ENCODE results near the gene NDUFV1. TPM values are rescaled to one million over a fixed set of nuclear protein-coding genes. Genes with fewer than 3 reads are reported as not detected.
"Not testable (repeated sequence)": the region's sequence is repeated elsewhere in the genome, so short reads cannot be mapped to it uniquely, and the experiment has no call there.

Gene NDUFV1
- total RNA-seq, 6 experiments from 2014 or later = 151 to 214 (median 163) TPM

GRCh38 chr11:67659651-67660165 is 53.0 kb downstream of the NDUFV1 start:
- H3K27ac ChIP-seq; H3K27me3 ChIP-seq; DNase-seq; H3K9me3 ChIP-seq; H3K4me3 ChIP-seq; H3K4me1 ChIP-seq; ATAC-seq; H3K36me3 ChIP-seq; intact Hi-C loops (cut with DNase I): not testable (repeated sequence)
- WGBS (ENCODE audit: insufficient coverage, low coverage, low lambda C conversion rate, missing lambda C conversion rate) = 50% methylated on average over 5 of the region's 5 CpGs
- TF ChIP-seq CTCF (IDR thresholded peaks at IDR 0.05) = peak in 1 of 4 donors; percentile 4

DNA sequence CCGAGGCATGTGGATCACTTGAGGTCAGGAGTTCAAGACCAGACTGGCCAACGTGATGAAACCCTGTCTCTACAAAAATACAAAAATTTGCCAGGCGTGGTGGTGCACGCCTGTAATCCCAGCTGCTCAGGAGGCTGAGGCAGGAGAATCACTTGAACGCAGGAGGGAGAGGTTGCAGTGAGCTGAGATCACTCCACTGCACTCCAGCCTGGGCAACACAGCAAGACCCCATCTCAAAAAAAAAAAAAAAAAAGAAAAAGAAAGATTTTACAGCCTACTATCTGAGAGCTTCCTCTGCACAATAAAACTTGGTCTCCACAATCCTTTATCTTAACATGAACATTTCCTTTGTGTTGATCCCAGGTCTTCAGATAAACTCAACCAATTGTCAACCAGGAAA is 54.0 kb downstream of the NDUFV1 start:
- H3K36me3 ChIP-seq; H3K4me1 ChIP-seq; DNase-seq; H3K27me3 ChIP-seq; H3K9me3 ChIP-seq; intact Hi-C loops (cut with DNase I); H3K4me3 ChIP-seq; ATAC-seq; H3K27ac ChIP-seq: not testable (repeated sequence)
- 15% methylated on average over 2 of the region's 5 CpGs for WGBS (ENCODE audit: insufficient coverage, low coverage, low lambda C conversion rate, missing lambda C conversion rate)

Small RNAs within 50 kb of the gene (small RNA-seq; reads per million reads assigned to genes)
- 0 reads per million in 2 experiments for gene AP003385.3

Other genes starting within 250 kb of the NDUFV1 start
- gene CLCF1, start 233.3 kb upstream of the NDUFV1 start, total RNA-seq = 1 to 10 TPM in 3 of 6 experiments, under 1 TPM in 3; 0.44 to 3.8 (median 1.3) TPM
- gene RAD9A, start 214.9 kb upstream of the NDUFV1 start, total RNA-seq = 10 to 100 TPM in 2 of 6 experiments, 1 to 10 TPM in 4; 5.3 to 13.2 (median 6.2) TPM
- gene PPP1CA, start 205.1 kb upstream of the NDUFV1 start, total RNA-seq = 100 to 1,000 TPM in 2 of 6 experiments, 10 to 100 TPM in 4; 64.2 to 102 (median 71.1) TPM
- 1 to 10 TPM in 5 of 6 experiments, under 1 TPM in 1; 0.73 to 2.7 (median 1.9) TPM for gene TBC1D10C, start 202.9 kb upstream of the NDUFV1 start, total RNA-seq
- gene CARNS1, start 191.3 kb upstream of the NDUFV1 start, total RNA-seq = under 1 TPM in 5 of 6 experiments, not detected in 1; 0.12 to 0.31 (median 0.22) TPM
- 10 to 100 TPM; 18.8 to 37.1 (median 27.1) TPM for gene RPS6KB2, start 178.4 kb upstream of the NDUFV1 start, total RNA-seq
- 1 to 10 TPM in 4 of 6 experiments, under 1 TPM in 2; 0.72 to 2.8 (median 2.1) TPM for gene PTPRCAP, start 169.3 kb upstream of the NDUFV1 start, total RNA-seq
- 10 to 100 TPM; 28.5 to 58.6 (median 40.4) TPM for gene CORO1B, start 163.5 kb upstream of the NDUFV1 start, total RNA-seq
- not detected for gene GPR152, start 154.2 kb upstream of the NDUFV1 start, total RNA-seq
- 1 to 10 TPM in 4 of 6 experiments, under 1 TPM in 2; 0.55 to 1.7 (median 1.2) TPM for gene CABP4, start 151.6 kb upstream of the NDUFV1 start, total RNA-seq
- gene TMEM134, start 137.7 kb upstream of the NDUFV1 start, total RNA-seq = 100 to 1,000 TPM in 2 of 6 experiments, 10 to 100 TPM in 4; 29.1 to 133 (median 40.9) TPM
- 10 to 100 TPM; 20.8 to 33.9 (median 25.7) TPM for gene AIP, start 123.9 kb upstream of the NDUFV1 start, total RNA-seq
- gene PITPNM1, start 101.6 kb upstream of the NDUFV1 start, total RNA-seq = 10 to 100 TPM in 4 of 6 experiments, 1 to 10 TPM in 2; 8.6 to 21.3 (median 15.0) TPM
- gene CDK2AP2, start 98.8 kb upstream of the NDUFV1 start, total RNA-seq = 10 to 100 TPM; 45.2 to 74.9 (median 55.7) TPM
- not detected for gene CABP2, start 83.5 kb upstream of the NDUFV1 start, total RNA-seq
- 10 to 100 TPM; 16.6 to 51.4 (median 32.3) TPM for gene GSTP1, start 23.1 kb upstream of the NDUFV1 start, total RNA-seq
- gene NUDT8, start 23.0 kb downstream of the NDUFV1 start, total RNA-seq = 10 to 100 TPM; 12.7 to 31.4 (median 18.3) TPM
- gene TBX10, start 32.8 kb downstream of the NDUFV1 start, total RNA-seq = under 1 TPM in 5 of 6 experiments, not detected in 1; 0.24 to 0.49 (median 0.34) TPM
- 10 to 100 TPM in 4 of 6 experiments, 1 to 10 TPM in 2; 6.8 to 17.9 (median 12.4) TPM for gene ACY3, start 43.8 kb downstream of the NDUFV1 start, total RNA-seq
- not detected for gene ALDH3B2, start 67.7 kb downstream of the NDUFV1 start, total RNA-seq

Data from right lobe of liver (tissue), 6 donors.